HG03439 (cell line): ENCODE measurements around the gene DAAM1.
A peak's percentile ranks its signal among the peaks of the same experiment; 100 is the strongest.

Experiments used
- ATAC-seq: cut with Tn5 transposase; IDR thresholded peaks from one replicate; pipeline ENCODE4 v1.9.1; 2021; ENCODE audit warnings: mild to moderate bottlenecking, moderate library complexity; ENCODE audit not compliant: unreplicated experiment

The DAAM1 gene

GRCh38 chr14:59334253-59334652 lies 145.8 kb downstream of the DAAM1 start:
- ATAC-seq: no peak

- ATAC-seq: no peak
Measured at GRCh38 chr14:59336098-59336497, 147.6 kb downstream of the DAAM1 start.

GRCh38 chr14:59336706-59337105 lies 148.2 kb downstream of the DAAM1 start:
- ATAC-seq: no peak

- ATAC-seq: no peak
Measured at GRCh38 chr14:59337141-59337611, 148.7 kb downstream of the DAAM1 start.

- no peak for ATAC-seq
Measured at GRCh38 chr14:59338761-59339160, 150.3 kb downstream of the DAAM1 start.

- no peak for ATAC-seq
Measured at GRCh38 chr14:59339524-59340330, 151.3 kb downstream of the DAAM1 start.

- no peak for ATAC-seq
Measured at GRCh38 chr14:59341858-59342477, 153.5 kb downstream of the DAAM1 start.

GRCh38 chr14:59342516-59343484 lies 154.3 kb downstream of the DAAM1 start:
- ATAC-seq: no peak

- no peak for ATAC-seq
Measured at GRCh38 chr14:59343585-59343984, 155.1 kb downstream of the DAAM1 start.

GRCh38 chr14:59344016-59344415 lies 155.5 kb downstream of the DAAM1 start:
- no peak for ATAC-seq

GRCh38 chr14:59344691-59345455 lies 156.4 kb downstream of the DAAM1 start:
- no peak for ATAC-seq

- ATAC-seq: no peak
Measured at GRCh38 chr14:59346329-59346728, 157.9 kb downstream of the DAAM1 start.

- no peak for ATAC-seq
Measured at GRCh38 chr14:59346796-59347510, 158.5 kb downstream of the DAAM1 start.

GRCh38 chr14:59347511-59347900 lies 159.0 kb downstream of the DAAM1 start:
- no peak for ATAC-seq

GRCh38 chr14:59347915-59348314 lies 159.4 kb downstream of the DAAM1 start:
- no peak for ATAC-seq

GRCh38 chr14:59349258-59349701 lies 160.8 kb downstream of the DAAM1 start:
- no peak for ATAC-seq

- ATAC-seq: no peak
Measured at GRCh38 chr14:59352961-59353360, 164.5 kb downstream of the DAAM1 start.

GRCh38 chr14:59354666-59355065 lies 166.2 kb downstream of the DAAM1 start:
- no peak for ATAC-seq

GRCh38 chr14:59355091-59355490 lies 166.6 kb downstream of the DAAM1 start:
- no peak for ATAC-seq

GRCh38 chr14:59356312-59356711 lies 167.8 kb downstream of the DAAM1 start:
- ATAC-seq: peak; percentile 29
